ENCODE data around the gene NDUFB5.
"Not testable (repeated sequence)": the region's sequence is repeated elsewhere in the genome, so short reads cannot be mapped to it uniquely, and the experiment has no call there.

Gene NDUFB5

DNA sequence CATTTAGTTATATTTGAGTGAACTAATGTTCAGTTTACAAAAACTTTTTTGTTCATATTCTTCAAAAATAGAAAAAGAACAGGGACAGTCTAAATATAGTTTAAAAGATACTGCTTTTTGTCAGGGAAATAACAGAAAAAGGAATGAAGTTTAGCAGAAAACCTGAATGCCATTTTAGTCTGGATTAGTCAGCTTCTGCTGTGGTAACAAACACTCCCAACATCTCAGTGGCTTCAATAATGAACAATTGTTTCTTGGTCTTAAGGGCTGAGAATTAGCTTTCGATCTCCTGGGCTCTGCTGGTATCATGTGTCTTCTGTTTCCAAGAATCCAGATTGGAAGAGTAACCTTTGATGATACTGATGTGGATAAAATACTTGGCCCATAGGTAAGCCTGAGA lies 35.9 kb downstream of the NDUFB5 start:
- no peak for DNase-seq

GRCh38 chr3:179642871-179643270 lies 38.3 kb downstream of the NDUFB5 start:
- no peak for DNase-seq

DNA sequence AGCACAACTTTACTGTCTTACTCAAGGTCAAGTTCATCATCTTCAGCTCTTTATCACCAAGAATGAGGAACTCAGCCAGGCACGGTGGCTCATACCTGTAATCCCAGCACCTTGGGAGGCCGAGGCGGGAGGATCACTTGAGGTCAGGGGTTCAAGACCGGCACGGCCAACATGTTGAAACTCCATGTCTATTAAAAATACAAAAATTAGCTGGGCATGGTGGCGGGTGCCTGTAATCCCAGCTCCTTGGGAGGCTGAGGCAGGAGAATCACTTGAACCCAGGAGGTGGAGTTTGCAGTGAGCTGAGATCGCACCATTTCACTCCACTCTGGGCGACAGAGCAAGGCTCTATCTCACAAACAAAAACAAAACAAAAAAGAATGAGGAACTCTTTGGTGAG lies 39.2 kb downstream of the NDUFB5 start:
- not testable (repeated sequence) for DNase-seq

- DNase-seq, result no peak
Measured at GRCh38 chr3:179646177-179646576, 41.6 kb downstream of the NDUFB5 start.

DNA sequence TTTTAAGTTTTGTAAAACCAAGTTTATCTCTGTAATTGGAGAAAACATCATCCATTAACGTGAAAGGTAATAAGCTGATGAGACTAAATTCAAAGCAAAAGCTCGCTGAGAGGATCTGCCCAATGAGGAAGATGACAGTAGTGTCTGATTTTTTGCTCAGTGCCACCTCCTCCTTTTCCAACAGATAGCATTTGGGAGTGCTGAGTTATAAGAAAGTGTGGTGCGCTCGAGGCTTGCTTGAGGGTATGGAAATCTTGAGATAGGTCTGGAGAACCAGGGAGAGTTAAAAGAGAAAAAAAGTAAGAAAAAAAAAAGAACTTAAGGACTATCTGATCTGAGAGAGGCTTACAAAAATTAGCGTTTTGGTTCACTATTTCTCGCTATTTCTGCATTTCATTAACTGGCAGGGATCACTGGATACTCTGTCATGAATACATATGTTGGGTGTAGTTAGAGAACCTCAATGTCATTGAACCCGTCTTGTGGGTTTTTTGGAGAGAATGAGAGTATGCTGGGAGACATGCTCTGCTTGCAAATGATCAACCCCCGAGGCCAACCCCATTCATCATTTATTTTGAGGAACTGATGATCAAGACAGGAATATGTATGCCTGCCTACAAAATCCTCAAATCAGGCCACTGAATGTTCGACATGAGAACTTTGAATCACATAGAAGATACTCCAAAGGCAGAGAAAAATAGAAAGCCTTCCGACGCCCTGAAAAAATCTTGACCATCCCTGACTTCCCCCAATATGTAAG lies 47.3 kb downstream of the NDUFB5 start:
- no peak for DNase-seq

GRCh38 chr3:179652447-179653095 lies 48.0 kb downstream of the NDUFB5 start, which contains the start of gene USP13:
Gene USP13 (plus strand): TSS chr3:179653040. CDS start chr3:179653226, 186 bp downstream.
- DNase-seq, result peak; percentile 77

DNA sequence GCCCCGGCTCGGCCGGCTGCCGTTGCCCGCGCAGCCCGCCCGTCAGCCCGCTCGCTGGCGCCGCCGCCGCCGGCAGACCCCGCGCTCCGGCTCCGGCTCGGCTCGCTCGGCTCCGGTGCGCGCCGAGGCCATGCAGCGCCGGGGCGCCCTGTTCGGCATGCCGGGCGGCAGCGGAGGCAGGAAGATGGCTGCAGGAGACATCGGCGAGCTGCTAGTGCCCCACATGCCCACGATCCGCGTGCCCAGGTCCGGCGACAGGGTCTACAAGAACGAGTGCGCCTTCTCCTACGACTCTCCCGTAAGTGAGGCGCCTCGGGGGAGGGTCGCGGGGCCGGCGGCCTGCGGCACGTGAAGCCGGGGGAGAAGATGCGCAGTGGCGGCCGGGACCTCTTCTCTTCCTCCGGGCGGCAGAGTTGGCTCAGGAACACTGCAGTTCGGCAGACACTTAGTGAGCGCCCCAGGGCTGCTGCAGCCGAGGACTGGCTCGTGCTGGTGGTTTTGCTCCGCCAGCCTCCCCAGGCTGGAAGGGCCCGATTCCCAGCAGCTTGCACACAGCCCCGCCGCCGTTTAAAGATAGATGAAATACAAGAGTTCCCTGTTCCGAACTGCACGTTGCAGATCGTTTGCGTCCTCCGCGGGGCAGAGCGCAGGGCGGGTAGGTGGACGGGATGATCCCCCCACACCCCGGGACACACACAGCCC lies 48.7 kb downstream of the NDUFB5 start:
- peak; percentile 75 for DNase-seq

GRCh38 chr3:179655236-179655635 lies 50.6 kb downstream of the NDUFB5 start:
- DNase-seq, result no peak

DNA sequence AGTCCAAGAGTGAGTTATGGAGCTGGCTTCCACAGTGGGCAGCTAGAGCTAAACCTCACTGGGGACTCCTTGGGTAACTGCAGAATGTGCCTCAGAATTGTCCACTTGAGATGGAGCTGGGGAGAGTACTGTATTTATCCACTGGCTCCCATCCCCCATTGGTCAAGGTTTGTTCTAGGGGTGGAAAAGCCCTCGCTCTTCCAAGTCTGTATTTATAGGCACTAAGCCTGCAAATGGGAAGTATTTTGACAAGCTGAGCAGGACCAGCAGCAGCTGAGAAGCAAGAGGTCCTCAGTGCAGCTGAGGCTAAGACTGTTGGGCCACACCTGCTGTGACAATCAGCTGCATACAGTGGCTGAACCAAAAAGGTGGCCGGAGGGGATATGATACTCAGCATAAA lies 54.0 kb downstream of the NDUFB5 start:
- DNase-seq, result no peak

DNA sequence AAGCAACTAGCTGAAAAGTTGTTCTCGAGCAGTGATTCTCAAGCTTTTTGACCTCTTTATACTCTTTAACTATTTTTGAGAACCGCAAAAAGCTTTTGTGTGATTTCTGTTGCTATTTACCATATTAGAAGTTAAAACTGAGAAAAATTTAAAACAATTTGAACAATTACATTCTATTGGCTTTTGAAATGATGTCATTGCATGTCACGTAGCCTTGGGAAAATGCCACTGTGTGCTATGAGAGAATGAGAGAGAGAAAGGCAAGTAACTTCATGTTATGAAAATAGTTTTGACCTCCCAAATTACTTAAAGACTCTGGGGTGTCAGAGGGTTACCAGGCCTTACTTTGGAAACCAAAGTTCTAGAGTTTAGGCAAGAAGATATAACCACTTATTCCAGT lies 56.3 kb downstream of the NDUFB5 start:
- no peak for DNase-seq

- DNase-seq, result no peak
Measured at GRCh38 chr3:179661777-179662176, 57.2 kb downstream of the NDUFB5 start.

- DNase-seq, result no peak
Measured at GRCh38 chr3:179663093-179663492, 58.5 kb downstream of the NDUFB5 start.

DNA sequence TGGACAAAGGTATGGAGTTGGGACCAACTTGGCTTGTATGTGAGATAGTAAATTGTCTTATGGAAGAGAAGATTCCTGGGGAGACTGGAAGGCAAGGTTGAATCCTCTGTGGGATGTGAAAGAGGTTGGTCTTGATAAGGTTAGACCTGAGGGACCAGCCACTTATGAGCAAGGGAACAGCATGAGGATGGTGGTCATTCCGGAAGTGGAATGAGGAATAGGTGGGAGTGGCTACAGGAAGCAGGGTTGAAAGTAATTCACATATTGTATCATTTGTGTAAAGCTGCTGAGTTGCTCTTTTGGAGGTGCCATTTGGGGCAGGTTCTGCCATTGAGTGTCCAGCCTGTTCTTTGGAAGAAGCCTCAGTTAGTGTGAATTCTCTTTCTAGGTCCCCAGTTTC lies 61.4 kb downstream of the NDUFB5 start:
- no peak for DNase-seq

GRCh38 chr3:179666436-179667035 lies 61.9 kb downstream of the NDUFB5 start:
- peak; percentile 93 for DNase-seq

GRCh38 chr3:179668429-179668828 lies 63.8 kb downstream of the NDUFB5 start:
- no peak for DNase-seq

DNA sequence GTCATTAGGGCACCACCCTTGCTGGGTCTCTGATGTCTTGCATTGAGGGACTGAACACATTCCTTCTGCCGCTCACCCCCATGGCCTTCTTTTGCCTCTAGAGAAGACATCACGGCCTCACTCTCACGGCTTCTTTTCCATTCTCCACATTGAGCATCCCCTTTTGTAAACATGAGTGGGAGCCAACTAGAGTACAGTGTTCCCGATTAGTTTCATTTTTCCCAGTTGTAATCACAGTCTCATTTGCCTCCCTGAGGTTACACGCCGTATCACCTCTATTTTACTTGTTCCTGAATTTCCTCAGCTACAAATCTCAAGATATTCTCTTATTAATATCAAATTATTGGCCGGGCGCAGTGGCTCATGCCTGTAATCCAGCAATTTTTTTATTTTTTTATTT lies 65.7 kb downstream of the NDUFB5 start:
- DNase-seq, result no peak

- no peak for DNase-seq
Measured at GRCh38 chr3:179671309-179671708, 66.7 kb downstream of the NDUFB5 start.

DNA sequence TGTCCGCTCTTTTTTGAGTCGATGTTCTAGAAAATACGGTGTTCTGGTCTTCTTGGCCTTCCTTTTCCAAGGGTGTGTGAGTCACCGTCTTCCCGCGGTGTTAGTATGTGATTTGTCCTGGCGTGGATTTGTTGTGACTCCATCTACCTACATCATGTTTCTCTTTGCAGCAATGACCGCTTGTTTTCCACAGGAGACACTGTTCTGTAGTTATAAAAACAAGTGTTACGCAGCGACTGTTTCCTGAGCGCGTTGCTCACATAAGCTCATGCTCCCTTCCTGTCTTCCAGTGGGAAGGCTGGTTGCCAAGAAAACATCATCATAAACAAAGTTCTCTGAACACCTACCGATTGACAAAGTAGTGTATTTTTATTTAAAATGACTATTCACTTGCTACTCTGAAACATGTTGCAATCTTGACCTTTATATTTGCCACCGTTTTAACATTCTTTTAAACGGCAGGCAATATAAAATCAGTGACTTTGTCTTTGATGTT lies 67.2 kb downstream of the NDUFB5 start:
- no peak for DNase-seq

GRCh38 chr3:179672918-179673317 lies 68.3 kb downstream of the NDUFB5 start:
- DNase-seq, result no peak

GRCh38 chr3:179673523-179673922 lies 68.9 kb downstream of the NDUFB5 start:
- no peak for DNase-seq

DNA sequence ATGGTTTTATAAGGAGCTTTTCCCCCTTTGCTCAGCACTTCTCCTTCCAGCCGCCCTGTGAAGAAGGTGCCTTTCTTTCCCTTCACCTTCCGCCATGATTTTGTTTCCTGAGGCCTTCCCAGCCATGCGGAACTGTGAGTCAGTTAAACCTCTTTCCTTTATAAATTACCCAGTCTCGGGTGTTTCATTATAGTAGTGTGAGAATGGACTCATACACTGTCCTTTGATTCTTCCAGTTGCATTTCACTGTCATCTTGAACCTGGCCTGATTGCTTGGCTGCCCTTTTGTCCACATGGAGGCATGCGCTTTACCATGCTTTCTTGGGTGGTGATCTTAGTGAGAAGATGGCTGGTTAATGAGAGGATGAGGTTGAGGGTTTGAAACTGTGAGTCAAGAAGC lies 71.5 kb downstream of the NDUFB5 start:
- DNase-seq, result no peak
